Panc1 (cell line): ENCODE results near the gene GLIS1. TPM values are rescaled to one million over a fixed set of nuclear protein-coding genes. Genes with fewer than 3 reads are reported as not detected.

ENCODE experiments used
- ATAC-seq: fragments of 200-7000 bp; cut with Tn5 transposase; 2 replicates; pipeline ENCODE4 v1.9.1; 2020; ENCODE audit warnings: mild to moderate bottlenecking, moderate library complexity
- BruUV-seq: library from RNA; stranded (reverse); fragments of 400-500 nt; replicated peaks from 2 replicates; lab custom pipeline; 2021; lab: Mats Ljungman, UMichigan
- CTCF ChIA-PET: fragments of 300-600 bp; sonication (Branson Sonifier 250); formaldehyde crosslinking; loops from one replicate; lab custom pipeline; 2022; ENCODE audit warnings: antibody characterized with exemption; lab: Charles Lee
- POLR2A ChIA-PET: fragments of 300-600 bp; sonication (Branson Sonifier 250); formaldehyde crosslinking; loops from one replicate; lab custom pipeline; 2022; ENCODE audit warnings: antibody characterized with exemption; lab: Charles Lee
- DNase-seq: peaks from one replicate; pipeline ENCODE4 v3.0.0-alpha.2; 2010; ENCODE audit warnings: low read depth, low spot score
- H3K27ac ChIP-seq: 2 replicates; pipeline ENCODE4 v1.5.1; 2011; ENCODE audit warnings: mild to moderate bottlenecking, low read length, inconsistent platforms
- H3K27me3 ChIP-seq: fragments of 200-500 bp; sonication (Bioruptor generic); 2 replicates; pipeline ENCODE4 v1.6.0; 2014; ENCODE audit warnings: low read length, inconsistent platforms; ENCODE audit not compliant: control insufficient read depth, insufficient read depth
- H3K36me3 ChIP-seq: fragments of 200-500 bp; sonication (Bioruptor generic); 2 replicates; pipeline ENCODE4 v1.5.1; 2014; ENCODE audit warnings: inconsistent platforms, mild to moderate bottlenecking, low read length, moderate library complexity; ENCODE audit not compliant: control insufficient read depth, insufficient read depth
- H3K4me1 ChIP-seq: 2 replicates; pipeline ENCODE4 v1.5.1; 2011; ENCODE audit warnings: inconsistent platforms, mild to moderate bottlenecking, low read length, moderate library complexity; ENCODE audit not compliant: control insufficient read depth, insufficient read depth
- H3K4me3 ChIP-seq, 2 experiments: 2 replicates each; pipeline ENCODE4 v1.5.1; 2011 to 2012; ENCODE audit warnings: low read depth in 2 of 2, low read length in 2 of 2, mild to moderate bottlenecking in 2 of 2, inconsistent platforms in 1 of 2, moderate library complexity in 1 of 2
- H3K9me3 ChIP-seq: fragments of 200-500 bp; sonication (Bioruptor generic); 2 replicates; pipeline ENCODE4 v1.5.1; 2014; ENCODE audit warnings: low read depth, mild to moderate bottlenecking, inconsistent platforms, low read length, moderate library complexity; ENCODE audit not compliant: control insufficient read depth, insufficient read depth
- CTCF ChIP-seq: fragments of 450-650 bp; IDR thresholded peaks from 2 replicates; pipeline ENCODE4 v1.5.1; 2017; ENCODE audit warnings: mild to moderate bottlenecking
- POLR2AphosphoS5 ChIP-seq: IDR thresholded peaks from 2 replicates; pipeline ENCODE4 v1.6.1; 2012; ENCODE audit warnings: mild to moderate bottlenecking, low read depth, low read length, moderate library complexity
- REST ChIP-seq, 2 experiments: IDR thresholded peaks; 2 replicates each; pipeline ENCODE4 v1.6.1; 2011 to 2012; ENCODE audit warnings: low read depth in 2 of 2, control low read depth in 1 of 2, low read length in 1 of 2, mild to moderate bottlenecking in 1 of 2, moderate library complexity in 1 of 2; ENCODE audit not compliant: insufficient read depth in 1 of 2
- SIN3A ChIP-seq: IDR thresholded peaks from 2 replicates; pipeline ENCODE4 v1.6.1; 2012; ENCODE audit warnings: low read depth, mild to moderate bottlenecking, low read length, moderate library complexity, borderline replicate concordance; ENCODE audit not compliant: insufficient read depth
- TCF7L2 ChIP-seq: IDR thresholded peaks from 2 replicates; pipeline ENCODE4 v1.6.1; 2011; ENCODE audit warnings: mild to moderate bottlenecking, low read depth, low read length, inconsistent platforms
- in situ Hi-C: cut with HindIII; loops from 2 replicates; pipeline ENCODE4 v1.10.0; 2016; ENCODE audit warnings: low sequenced_read_pairs, low pct_unique_long_range_greater_than_20kb
- intact Hi-C: fragments of 100-400 bp; cut with micrococcal nuclease; formaldehyde crosslinking; loops from one replicate; pipeline ENCODE4 v1.10.0; 2022; ENCODE audit not compliant: unreplicated experiment
- total RNA-seq: library from RNA; stranded (reverse); gene quantifications from one replicate; pipeline ENCODE4 v1.2.1, GENCODE V29; 2021; ENCODE audit not compliant: unreplicated experiment

The GLIS1 gene
- total RNA-seq, 1 experiment from 2014 or later: 0.28 TPM

GRCh38 chr1:53577761-53578100, 161.2 kb downstream of the GLIS1 start:
- DNase-seq: no peak
- no peaks in the 10 kb centered on the region for H3K9me3 ChIP-seq
- no TSS peak for BruUV-seq
- H3K36me3 ChIP-seq: no peaks in the 10 kb centered on the region
- H3K27me3 ChIP-seq: no peaks in the 10 kb centered on the region
- no peak for ATAC-seq
- TF ChIP-seq TCF7L2 (no peak), SIN3A (no peak), REST (IDR thresholded peaks at IDR 0.05; ENCODE audit: insufficient read depth in 1 of 2, low read depth in 2 of 2, low read length in 1 of 2) (no peak), CTCF (no peak), POLR2AphosphoS5 (no peak)
- in situ Hi-C loops: no loop called here
- H3K4me1 ChIP-seq: no peaks in the 10 kb centered on the region
- intact Hi-C loops: no loop called here
- H3K27ac ChIP-seq: no peak overlapping the region
- POLR2A ChIA-PET: no interaction called here
- H3K4me3 ChIP-seq: no peak overlapping the region
- CTCF ChIA-PET: no interaction called here

- Histone ChIP-seq H3K36me3 (no peaks in the 10 kb centered on the region), H3K27ac (no peak overlapping the region), H3K9me3 (no peaks in the 10 kb centered on the region), H3K27me3 (no peaks in the 10 kb centered on the region), H3K4me3 (no peak overlapping the region), H3K4me1 (no peaks in the 10 kb centered on the region)
- TF ChIP-seq TCF7L2 (no peak), REST (IDR thresholded peaks at IDR 0.05; ENCODE audit: insufficient read depth in 1 of 2, low read depth in 2 of 2, low read length in 1 of 2) (no peak), POLR2AphosphoS5 (no peak), SIN3A (no peak), CTCF (no peak)
- DNase-seq: no peak
- no TSS peak for BruUV-seq
- CTCF ChIA-PET: interaction anchor here (0.7 to 0.9 kb wide), 2 partner anchors 31 to 91 kb away, joined by 4 to 9 read pairs; no protein-coding TSS in a partner anchor
- ATAC-seq: no peak
- in situ Hi-C loops: no loop called here
- intact Hi-C loops: no loop called here
- POLR2A ChIA-PET: interaction anchor here (0.6 kb wide), 1 partner anchor 226 kb away, joined by 4 read pairs; no protein-coding TSS in a partner anchor
Observed at GRCh38 chr1:53576866-53577760, 161.9 kb downstream of the GLIS1 start.
